Natural killer cell (primary cell): ENCODE results near the gene SRP14. TPM values are rescaled to one million over a fixed set of nuclear protein-coding genes. Genes with fewer than 3 reads are reported as not detected.

ENCODE experiments used
- ATAC-seq, 3 donors: fragments of 150-1000 bp in 2 of 3; fragments of 200-7000 bp in 1 of 3; cut with Tn5 transposase; 1 replicate in 1 of 3; 2 replicates in 2 of 3; pipeline ENCODE4 v1.10.0; 2021; ENCODE audit warnings: mild to moderate bottlenecking in 2 of 3, moderate library complexity in 2 of 3
- DNase-seq, 2 donors: peaks; one replicate each; pipeline versions ENCODE4 v3.0.0 to v3.0.0-alpha.2; 2013 to 2021; ENCODE audit warnings: mixed read lengths in 1 of 2
- H3K27ac ChIP-seq: one replicate; pipeline ENCODE4 v1.5.1; 2013; ENCODE audit warnings: mild to moderate bottlenecking, low read length
- H3K27me3 ChIP-seq: one replicate; pipeline ENCODE4 v1.6.1; 2013; ENCODE audit warnings: low read length; ENCODE audit not compliant: control insufficient read depth, insufficient read depth
- H3K36me3 ChIP-seq: one replicate; pipeline ENCODE4 v1.6.1; 2013; ENCODE audit warnings: low read length; ENCODE audit not compliant: control insufficient read depth, insufficient read depth
- H3K4me1 ChIP-seq: one replicate; pipeline ENCODE4 v1.6.1; 2013; ENCODE audit warnings: low read length; ENCODE audit not compliant: control insufficient read depth, insufficient read depth
- H3K4me3 ChIP-seq: one replicate; pipeline ENCODE4 v1.5.1; 2013; ENCODE audit warnings: low read length
- H3K9me3 ChIP-seq: one replicate; pipeline ENCODE4 v1.6.1; 2013; ENCODE audit warnings: low read length; ENCODE audit not compliant: control insufficient read depth, insufficient read depth
- H3K27ac Mint-ChIP-seq, 2 donors: one replicate each; pipeline ENCODE4 v1.8.0; 2022; ENCODE audit warnings: mild to moderate bottlenecking in 2 of 2, mixed read lengths in 2 of 2, moderate library complexity in 1 of 2
- H3K27me3 Mint-ChIP-seq, 2 donors: one replicate each; pipeline ENCODE4 v1.8.0; 2022; ENCODE audit warnings: low read depth in 2 of 2, mixed read lengths in 2 of 2
- H3K36me3 Mint-ChIP-seq: one replicate; pipeline ENCODE4 v1.8.0; 2022; ENCODE audit warnings: mixed read lengths
- H3K4me1 Mint-ChIP-seq, 2 donors: one replicate each; pipeline ENCODE4 v1.8.0; 2022; ENCODE audit warnings: mixed read lengths in 2 of 2
- H3K4me3 Mint-ChIP-seq: one replicate; pipeline ENCODE4 v1.8.0; 2022; ENCODE audit warnings: mild to moderate bottlenecking, moderate library complexity, mixed read lengths
- H3K9me3 Mint-ChIP-seq, 2 donors: one replicate each; pipeline ENCODE4 v1.8.0; 2022; ENCODE audit warnings: mixed read lengths in 2 of 2
- WGBS: methylation state at CpG from one replicate; pipeline ENCODE4 v1.1.7; 2013; ENCODE audit warnings: missing lambda C conversion rate; ENCODE audit not compliant: insufficient coverage; 5-methylcytosine and 5-hydroxymethylcytosine counted together
- intact Hi-C: fragments of 100-400 bp; cut with micrococcal nuclease; formaldehyde crosslinking; loops from one replicate; pipeline ENCODE4 v1.14.2; 2022
- total RNA-seq, 4 donors: library from RNA; stranded (reverse); fragments of 120-200 nt in 1 of 4; gene quantifications; one replicate each; pipeline versions ENCODE4 v1.2.3 to v1.2.4, GENCODE V29; 2013 to 2022
- TF ChIP-seq, protein P1 (sequence below): fragments of 200-600 bp; IDR thresholded peaks from one replicate; pipeline ENCODE4 v1.8.0; 2022; ENCODE audit warnings: antibody characterized with exemption

Gene SRP14, protein sequence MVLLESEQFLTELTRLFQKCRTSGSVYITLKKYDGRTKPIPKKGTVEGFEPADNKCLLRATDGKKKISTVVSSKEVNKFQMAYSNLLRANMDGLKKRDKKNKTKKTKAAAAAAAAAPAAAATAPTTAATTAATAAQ
- total RNA-seq = 100 to 1,000 TPM; 126 to 143 (median 127) TPM
- total RNA-seq (2013) = 188 TPM

GRCh38 chr15:40038638-40039543 is at the start of gene SRP14:
Gene SRP14 (minus strand): TSS chr15:40039181. CDS start chr15:40039116, 65 bp downstream.
- Histone ChIP-seq H3K27ac (peak within 1 kb of the TSS; percentile 93), H3K27me3 (no peaks in the 10 kb centered on the region), H3K4me3 (peak within 1 kb of the TSS; percentile 93), H3K36me3 (peaks cover 35% of the 10 kb centered on the region), H3K9me3 (no peaks in the 10 kb centered on the region), H3K4me1 (peaks cover 18% of the 10 kb centered on the region)
- Mint-ChIP-seq H3K9me3 (no peaks in the 10 kb centered on the region), H3K27ac (peak within 1 kb of the TSS; percentile 96 to 99), H3K36me3 (peaks cover 20% of the 10 kb centered on the region), H3K4me1 (peaks cover 35 to 45% of the 10 kb centered on the region in 2 donors), H3K4me3 (peak within 1 kb of the TSS; percentile 99), H3K27me3 (no peaks in the 10 kb centered on the region)
- DNase-seq (peak; percentile 87 to 96), ATAC-seq (peak; percentile 94 to 98 (median 96))
- intact Hi-C loops = loop anchor here (1.0 to 10.0 kb wide), 2 partner anchors 105 to 254 kb away; partner anchors contain the start of genes EIF2AK4 and FSIP1
- under 1% methylated on average over 59 of the region's 59 CpGs for WGBS
- TF ChIP-seq, protein P1, sequence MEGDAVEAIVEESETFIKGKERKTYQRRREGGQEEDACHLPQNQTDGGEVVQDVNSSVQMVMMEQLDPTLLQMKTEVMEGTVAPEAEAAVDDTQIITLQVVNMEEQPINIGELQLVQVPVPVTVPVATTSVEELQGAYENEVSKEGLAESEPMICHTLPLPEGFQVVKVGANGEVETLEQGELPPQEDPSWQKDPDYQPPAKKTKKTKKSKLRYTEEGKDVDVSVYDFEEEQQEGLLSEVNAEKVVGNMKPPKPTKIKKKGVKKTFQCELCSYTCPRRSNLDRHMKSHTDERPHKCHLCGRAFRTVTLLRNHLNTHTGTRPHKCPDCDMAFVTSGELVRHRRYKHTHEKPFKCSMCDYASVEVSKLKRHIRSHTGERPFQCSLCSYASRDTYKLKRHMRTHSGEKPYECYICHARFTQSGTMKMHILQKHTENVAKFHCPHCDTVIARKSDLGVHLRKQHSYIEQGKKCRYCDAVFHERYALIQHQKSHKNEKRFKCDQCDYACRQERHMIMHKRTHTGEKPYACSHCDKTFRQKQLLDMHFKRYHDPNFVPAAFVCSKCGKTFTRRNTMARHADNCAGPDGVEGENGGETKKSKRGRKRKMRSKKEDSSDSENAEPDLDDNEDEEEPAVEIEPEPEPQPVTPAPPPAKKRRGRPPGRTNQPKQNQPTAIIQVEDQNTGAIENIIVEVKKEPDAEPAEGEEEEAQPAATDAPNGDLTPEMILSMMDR = no peak

DNA sequence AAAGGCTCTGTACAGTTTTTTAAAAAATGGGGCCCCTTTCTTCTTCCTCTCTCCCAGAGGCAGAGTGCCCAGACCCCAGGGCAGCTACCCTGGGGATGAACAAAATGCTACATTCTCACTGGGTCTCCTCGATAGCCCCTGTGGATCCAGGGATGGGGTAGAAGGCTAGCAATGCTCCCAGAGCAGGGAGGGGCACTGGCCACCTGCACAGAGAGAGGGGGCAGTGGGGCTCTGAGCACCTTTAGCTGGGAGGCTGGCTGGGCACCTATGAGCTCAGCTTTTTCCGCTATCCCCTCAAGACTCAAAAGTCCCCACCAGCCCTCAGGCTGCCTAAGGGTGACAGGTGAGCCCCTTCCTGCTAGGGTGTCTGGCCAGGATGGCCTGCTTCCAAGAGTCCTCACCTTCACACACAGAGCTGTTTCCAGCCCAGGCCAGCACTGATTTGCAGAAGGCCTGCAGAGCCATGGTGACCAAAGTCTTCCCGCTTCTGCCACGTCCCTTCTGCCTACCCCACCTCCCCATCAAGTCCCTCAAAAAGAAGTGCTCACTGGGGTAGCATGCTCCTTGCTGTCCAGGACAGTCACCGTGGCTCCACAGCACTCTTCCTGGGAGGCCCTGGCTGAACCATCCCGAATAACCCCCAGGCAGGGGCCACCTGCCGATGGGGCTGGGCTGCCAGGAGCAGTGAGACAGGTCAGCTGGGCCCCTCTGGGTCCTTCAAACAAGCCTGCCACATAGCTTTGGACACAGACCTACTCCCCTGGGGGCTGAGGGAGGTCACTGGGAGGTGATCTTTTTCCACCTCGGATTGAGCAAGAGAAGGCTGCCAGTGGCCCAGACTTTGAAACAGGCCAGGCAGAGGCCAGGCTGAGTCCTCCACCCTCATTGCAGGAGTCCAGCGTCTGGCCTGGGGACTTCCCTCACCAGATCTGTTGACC is 49.3 kb upstream of the SRP14 start:
- Histone ChIP-seq H3K9me3 (no peaks in the 10 kb centered on the region), H3K4me1 (peaks cover 11% of the 10 kb centered on the region), H3K27ac (no peak overlapping the region), H3K4me3 (no peak overlapping the region), H3K27me3 (no peaks in the 10 kb centered on the region), H3K36me3 (no peaks in the 10 kb centered on the region)
- intact Hi-C loops = no loop called here
- DNase-seq = no peak
- Mint-ChIP-seq H3K4me1 (no peaks in the 10 kb centered on the region), H3K9me3 (no peaks in the 10 kb centered on the region), H3K27me3 (peaks cover 5 to 8% of the 10 kb centered on the region in 2 donors), H3K36me3 (no peaks in the 10 kb centered on the region), H3K27ac (no peak overlapping the region), H3K4me3 (no peak overlapping the region)
- TF ChIP-seq, protein P1 = no peak
- no peak for ATAC-seq
- WGBS = 90% methylated on average over 8 of the region's 9 CpGs

GRCh38 chr15:40087068-40087810 is 48.3 kb upstream of the SRP14 start:
- Mint-ChIP-seq H3K27me3 (peaks cover 10 to 17% of the 10 kb centered on the region in 2 donors), H3K36me3 (no peaks in the 10 kb centered on the region), H3K27ac (no peak overlapping the region), H3K4me3 (no peak overlapping the region), H3K4me1 (no peaks in the 10 kb centered on the region), H3K9me3 (no peaks in the 10 kb centered on the region)
- 87% methylated on average over 13 of the region's 14 CpGs for WGBS
- no peak for ATAC-seq
- Histone ChIP-seq H3K36me3 (no peaks in the 10 kb centered on the region), H3K27ac (no peak overlapping the region), H3K27me3 (peaks cover 4% of the 10 kb centered on the region), H3K4me3 (no peak overlapping the region), H3K4me1 (peaks cover 13% of the 10 kb centered on the region), H3K9me3 (no peaks in the 10 kb centered on the region)
- intact Hi-C loops = no loop called here
- no peak for DNase-seq
- TF ChIP-seq, protein P1 = no peak
